Measurements from ENCODE around the gene KRTAP5-10. TPM values are rescaled to one million over a fixed set of nuclear protein-coding genes. Genes with fewer than 3 reads are reported as not detected.
"Not testable (repeated sequence)": the region's sequence is repeated elsewhere in the genome, so short reads cannot be mapped to it uniquely, and the experiment has no call there.

Gene KRTAP5-10
- total and polyA plus RNA-seq, 7 experiments from 2014 or later: not detected

DNA sequence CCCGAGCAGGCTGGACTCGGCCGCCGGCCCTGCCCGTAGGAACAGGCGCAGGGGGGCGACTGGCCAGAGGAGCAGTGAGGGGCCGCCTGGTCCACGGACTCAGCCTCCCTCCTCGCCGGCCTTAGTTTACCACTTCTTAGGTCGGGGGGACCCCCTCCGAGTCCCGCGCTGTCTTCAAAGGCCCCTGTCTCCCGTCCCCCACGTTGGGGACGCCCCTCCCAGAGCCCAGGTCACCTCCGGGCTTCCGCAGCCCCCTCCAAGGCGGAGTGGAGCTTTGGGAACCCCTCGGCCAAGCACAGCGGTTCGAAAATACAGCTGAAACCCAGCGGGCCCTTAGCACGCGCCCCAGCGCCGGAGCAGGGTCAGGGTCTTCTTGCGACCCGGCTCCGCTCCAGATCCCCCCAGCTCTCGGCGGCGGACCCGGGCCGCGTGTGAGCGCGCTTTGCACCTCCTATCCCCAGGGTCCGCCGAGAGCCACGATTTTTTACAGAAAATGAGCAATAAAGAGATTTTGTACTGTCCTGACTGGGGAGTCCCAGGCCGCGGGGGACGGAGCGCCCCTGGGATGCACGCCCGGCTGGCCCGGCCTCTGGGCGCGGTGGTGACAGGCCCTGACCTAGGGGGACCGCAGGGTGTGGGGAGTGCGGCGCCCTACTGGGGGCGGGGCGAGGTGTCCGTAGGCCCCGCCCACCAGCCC lies 42.3 kb downstream of the KRTAP5-10 start:
- intact Hi-C loops (cut with micrococcal nuclease); POLR2A ChIA-PET; CTCF ChIA-PET; H3K27ac Mint-ChIP-seq; H3K4me1 Mint-ChIP-seq; H3K9me3 ChIP-seq (ENCODE audit: control insufficient read depth in 2 of 3, low read length in 3 of 3); H3K27ac ChIP-seq (ENCODE audit: low read depth, low read length); ATAC-seq; H3K4me1 ChIP-seq (ENCODE audit: control insufficient read depth in 2 of 2, insufficient read depth in 2 of 2, low read length in 2 of 2); H3K27me3 ChIP-seq (ENCODE audit: control insufficient read depth in 2 of 2, insufficient read depth in 2 of 2, low read length in 2 of 2); H3K36me3 ChIP-seq (ENCODE audit: control insufficient read depth in 2 of 3, insufficient read depth in 3 of 3, low read length in 3 of 3); DNase-seq; H3K9me3 Mint-ChIP-seq; H3K36me3 Mint-ChIP-seq; H3K4me3 ChIP-seq (ENCODE audit: low read length): not testable (repeated sequence)
- Mint-ChIP-seq H3K27me3 (peaks cover 16 to 55% (median 37%) of the 10 kb centered on the region in 5 donors), H3K4me3 (peak overlapping the region in 6 of 10 donors; percentile 34 to 73 (median 46))

DNA sequence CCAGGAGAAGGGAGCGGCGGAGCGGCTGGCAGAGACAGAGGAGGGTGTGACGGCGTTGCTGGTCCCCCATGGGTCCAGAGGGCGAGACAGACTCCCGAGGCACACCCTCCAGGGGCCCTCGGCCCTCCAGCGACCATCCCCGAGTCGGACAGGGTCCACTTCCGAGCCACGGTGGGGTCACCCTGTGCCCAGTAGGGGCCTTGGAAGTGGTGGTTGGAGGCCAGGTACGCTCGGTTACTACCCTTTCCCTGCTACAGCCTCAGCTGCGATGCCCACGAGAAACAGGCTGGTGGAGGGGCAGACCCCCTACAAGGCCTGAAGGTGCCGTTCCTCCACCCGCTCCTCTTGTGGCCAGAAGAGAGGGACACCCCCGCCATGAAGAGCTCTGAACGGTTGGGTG lies 42.9 kb downstream of the KRTAP5-10 start:
- H3K36me3 Mint-ChIP-seq; H3K9me3 Mint-ChIP-seq; H3K9me3 ChIP-seq (ENCODE audit: control insufficient read depth in 2 of 3, low read length in 3 of 3); H3K4me1 Mint-ChIP-seq; H3K4me1 ChIP-seq (ENCODE audit: control insufficient read depth in 2 of 2, insufficient read depth in 2 of 2, low read length in 2 of 2); intact Hi-C loops (cut with micrococcal nuclease); POLR2A ChIA-PET; H3K27me3 ChIP-seq (ENCODE audit: control insufficient read depth in 2 of 2, insufficient read depth in 2 of 2, low read length in 2 of 2); H3K36me3 ChIP-seq (ENCODE audit: control insufficient read depth in 2 of 3, insufficient read depth in 3 of 3, low read length in 3 of 3); ATAC-seq; H3K27ac ChIP-seq (ENCODE audit: low read depth, low read length); H3K27ac Mint-ChIP-seq; DNase-seq; H3K4me3 ChIP-seq (ENCODE audit: low read length); CTCF ChIA-PET: not testable (repeated sequence)
- Mint-ChIP-seq H3K27me3 (peaks cover 16 to 55% (median 37%) of the 10 kb centered on the region in 5 donors), H3K4me3 (peak overlapping the region in 1 of 10 donors; percentile 73)

DNA sequence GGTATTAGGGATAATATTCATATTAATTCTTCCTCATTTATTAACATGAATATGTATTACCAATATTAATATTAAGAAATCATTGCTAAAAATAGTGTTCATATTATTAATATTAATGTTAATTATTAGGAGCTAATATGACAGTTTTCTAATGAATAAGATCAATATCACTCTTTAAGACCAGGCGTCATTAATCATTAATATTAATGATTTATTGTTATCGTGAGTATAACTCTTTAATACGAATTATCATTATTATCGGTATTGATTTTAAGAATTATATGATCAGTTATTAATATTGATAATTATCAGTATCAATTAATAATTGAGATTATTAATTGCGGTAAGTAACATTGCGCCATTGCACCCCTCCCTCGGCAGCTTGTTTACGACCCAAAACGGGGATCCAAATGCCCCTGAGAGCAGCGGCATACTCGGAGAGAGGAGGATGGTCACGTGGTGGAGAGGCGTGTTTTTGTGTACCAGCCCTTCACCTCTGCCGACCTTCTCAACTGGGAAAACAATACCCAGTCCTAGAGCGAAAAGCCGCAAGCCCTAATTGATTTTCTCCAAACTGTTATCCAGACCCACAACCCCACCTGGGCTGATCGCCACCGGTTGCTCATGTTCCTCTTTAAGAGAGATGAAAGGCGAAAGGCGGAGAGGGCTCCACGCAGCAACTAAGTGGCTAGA lies 46.0 kb downstream of the KRTAP5-10 start:
- H3K36me3 ChIP-seq (ENCODE audit: control insufficient read depth in 2 of 3, insufficient read depth in 3 of 3, low read length in 3 of 3); ATAC-seq; H3K27ac ChIP-seq (ENCODE audit: low read depth, low read length); H3K9me3 Mint-ChIP-seq; H3K9me3 ChIP-seq (ENCODE audit: control insufficient read depth in 2 of 3, low read length in 3 of 3); DNase-seq; H3K4me1 ChIP-seq (ENCODE audit: control insufficient read depth in 2 of 2, insufficient read depth in 2 of 2, low read length in 2 of 2); intact Hi-C loops (cut with micrococcal nuclease); H3K4me1 Mint-ChIP-seq; H3K4me3 Mint-ChIP-seq; CTCF ChIA-PET; H3K27me3 ChIP-seq (ENCODE audit: control insufficient read depth in 2 of 2, insufficient read depth in 2 of 2, low read length in 2 of 2); H3K36me3 Mint-ChIP-seq; H3K4me3 ChIP-seq (ENCODE audit: low read length); POLR2A ChIA-PET; H3K27ac Mint-ChIP-seq: not testable (repeated sequence)
- H3K27me3 Mint-ChIP-seq: peaks cover 13 to 47% (median 29%) of the 10 kb centered on the region in 5 donors

DNA sequence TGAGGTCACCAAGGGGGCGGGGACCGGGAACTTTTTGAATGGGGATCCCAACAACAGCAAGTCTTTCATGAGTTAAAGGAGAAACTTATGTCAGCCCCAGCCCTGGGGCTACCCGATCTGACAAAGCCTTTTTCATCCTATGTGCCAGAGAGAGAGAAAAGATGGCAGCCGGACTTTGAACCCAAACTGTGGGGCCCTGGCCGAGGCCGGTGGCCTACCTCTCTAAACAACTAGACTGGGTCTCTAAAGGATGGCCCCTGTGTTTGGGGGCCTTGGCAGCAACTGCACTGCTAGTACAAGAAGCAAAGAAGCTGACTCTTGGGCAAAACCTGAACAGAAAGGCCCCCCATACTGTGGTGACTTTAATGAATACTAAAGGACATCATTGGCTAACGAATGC lies 48.6 kb downstream of the KRTAP5-10 start:
- ATAC-seq; H3K27ac ChIP-seq (ENCODE audit: low read depth, low read length); CTCF ChIA-PET; H3K9me3 Mint-ChIP-seq; H3K4me3 Mint-ChIP-seq; POLR2A ChIA-PET; H3K27me3 ChIP-seq (ENCODE audit: control insufficient read depth in 2 of 2, insufficient read depth in 2 of 2, low read length in 2 of 2); H3K4me1 ChIP-seq (ENCODE audit: control insufficient read depth in 2 of 2, insufficient read depth in 2 of 2, low read length in 2 of 2); H3K4me1 Mint-ChIP-seq; H3K4me3 ChIP-seq (ENCODE audit: low read length); DNase-seq; H3K27ac Mint-ChIP-seq; H3K36me3 Mint-ChIP-seq; H3K36me3 ChIP-seq (ENCODE audit: control insufficient read depth in 2 of 3, insufficient read depth in 3 of 3, low read length in 3 of 3); H3K9me3 ChIP-seq (ENCODE audit: control insufficient read depth in 2 of 3, low read length in 3 of 3); intact Hi-C loops (cut with micrococcal nuclease): not testable (repeated sequence)
- peaks cover 6 to 38% (median 30%) of the 10 kb centered on the region in 5 donors for H3K27me3 Mint-ChIP-seq

DNA sequence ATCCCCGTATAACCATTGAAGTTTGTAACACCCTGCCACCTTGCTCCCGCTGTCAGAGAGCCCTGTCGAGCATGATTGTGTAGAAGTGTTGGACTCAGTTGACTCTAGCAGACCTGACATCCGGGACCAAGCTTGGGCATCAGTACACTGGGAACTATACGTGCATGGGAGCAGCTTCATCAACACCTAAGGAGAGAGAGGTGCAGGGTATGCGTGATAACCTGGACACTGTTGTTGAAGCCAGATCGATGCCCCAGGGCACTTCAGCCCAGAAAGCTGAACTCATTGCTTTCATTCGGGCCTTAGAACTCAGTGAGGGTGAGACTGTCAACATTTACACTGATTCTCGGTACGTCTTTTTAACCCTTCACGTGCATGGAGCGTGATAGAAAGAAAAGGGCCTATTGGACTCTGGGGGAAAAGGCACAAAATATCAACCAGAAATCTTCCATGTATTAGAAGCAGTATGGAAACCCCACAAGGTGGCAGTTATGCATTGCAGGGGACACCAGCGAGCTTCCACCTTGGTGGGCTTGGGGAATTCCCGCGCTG lies 49.1 kb downstream of the KRTAP5-10 start:
- H3K9me3 Mint-ChIP-seq; H3K27ac ChIP-seq (ENCODE audit: low read depth, low read length); H3K4me1 Mint-ChIP-seq; H3K36me3 ChIP-seq (ENCODE audit: control insufficient read depth in 2 of 3, insufficient read depth in 3 of 3, low read length in 3 of 3); H3K27me3 ChIP-seq (ENCODE audit: control insufficient read depth in 2 of 2, insufficient read depth in 2 of 2, low read length in 2 of 2); CTCF ChIA-PET; ATAC-seq; H3K27ac Mint-ChIP-seq; intact Hi-C loops (cut with micrococcal nuclease); DNase-seq; H3K4me3 ChIP-seq (ENCODE audit: low read length); H3K4me3 Mint-ChIP-seq; POLR2A ChIA-PET; H3K36me3 Mint-ChIP-seq; H3K4me1 ChIP-seq (ENCODE audit: control insufficient read depth in 2 of 2, insufficient read depth in 2 of 2, low read length in 2 of 2); H3K9me3 ChIP-seq (ENCODE audit: control insufficient read depth in 2 of 3, low read length in 3 of 3): not testable (repeated sequence)
- peaks cover 1 to 33% (median 25%) of the 10 kb centered on the region in 5 donors for H3K27me3 Mint-ChIP-seq

DNA sequence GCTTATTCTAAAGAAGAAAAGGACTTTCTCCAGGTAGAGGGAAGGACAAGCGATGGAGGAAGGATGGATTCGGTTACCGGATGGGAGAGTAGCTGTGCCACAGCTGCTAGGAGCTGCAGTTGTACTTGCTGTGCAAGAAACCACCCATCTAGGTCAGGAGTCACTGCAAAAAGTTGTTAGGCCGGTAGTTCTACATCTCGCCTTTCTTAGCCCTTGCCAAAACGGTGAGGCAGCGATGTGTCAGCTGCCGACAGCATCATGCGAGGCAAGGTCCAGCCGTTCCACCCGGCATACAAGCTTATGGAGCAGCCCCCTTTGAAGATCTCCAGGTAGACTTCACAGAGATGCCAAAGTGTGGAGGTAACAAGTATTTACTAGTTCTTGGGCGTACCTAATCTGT lies 49.6 kb downstream of the KRTAP5-10 start:
- H3K36me3 ChIP-seq (ENCODE audit: control insufficient read depth in 2 of 3, insufficient read depth in 3 of 3, low read length in 3 of 3); ATAC-seq; H3K36me3 Mint-ChIP-seq; POLR2A ChIA-PET; H3K9me3 ChIP-seq (ENCODE audit: control insufficient read depth in 2 of 3, low read length in 3 of 3); H3K4me1 ChIP-seq (ENCODE audit: control insufficient read depth in 2 of 2, insufficient read depth in 2 of 2, low read length in 2 of 2); H3K27me3 ChIP-seq (ENCODE audit: control insufficient read depth in 2 of 2, insufficient read depth in 2 of 2, low read length in 2 of 2); DNase-seq; intact Hi-C loops (cut with micrococcal nuclease); H3K27ac ChIP-seq (ENCODE audit: low read depth, low read length); H3K4me3 Mint-ChIP-seq; CTCF ChIA-PET; H3K4me1 Mint-ChIP-seq; H3K4me3 ChIP-seq (ENCODE audit: low read length); H3K9me3 Mint-ChIP-seq; H3K27ac Mint-ChIP-seq: not testable (repeated sequence)
- H3K27me3 Mint-ChIP-seq: peaks cover 0 to 31% (median 21%) of the 10 kb centered on the region in 5 donors

Data from naive thymus-derived CD4-positive, alpha-beta T cell (primary cell).